Measurements from ENCODE around the gene MTHFSD. TPM values are rescaled to one million over a fixed set of nuclear protein-coding genes. Genes with fewer than 3 reads are reported as not detected.

MTHFSD gene
- polyA plus RNA-seq, 1 donor from 2014 or later: 25.0 TPM

GRCh38 chr16:86568677-86569623, 13.9 kb upstream of the MTHFSD start:
- H3K36me3 ChIP-seq (ENCODE audit: insufficient read depth, low read length): no peaks in the 10 kb centered on the region
- no peak overlapping the region for H3K4me3 ChIP-seq (ENCODE audit: low read length)
- H3K4me2 ChIP-seq (ENCODE audit: low read length): no peak overlapping the region
- no peaks in the 10 kb centered on the region for H4K20me1 ChIP-seq (ENCODE audit: insufficient read depth)
- no peak for TF ChIP-seq EP300 (conservative IDR thresholded peaks at IDR 0.05; ENCODE audit: poor library complexity, severe bottlenecking)
- peak; percentile 97 for TF ChIP-seq EZH2 (IDR thresholded peaks at IDR 0.05; ENCODE audit: borderline replicate concordance, insufficient read depth, low read length, poor library complexity, severe bottlenecking)
- TF ChIP-seq, protein P1, sequence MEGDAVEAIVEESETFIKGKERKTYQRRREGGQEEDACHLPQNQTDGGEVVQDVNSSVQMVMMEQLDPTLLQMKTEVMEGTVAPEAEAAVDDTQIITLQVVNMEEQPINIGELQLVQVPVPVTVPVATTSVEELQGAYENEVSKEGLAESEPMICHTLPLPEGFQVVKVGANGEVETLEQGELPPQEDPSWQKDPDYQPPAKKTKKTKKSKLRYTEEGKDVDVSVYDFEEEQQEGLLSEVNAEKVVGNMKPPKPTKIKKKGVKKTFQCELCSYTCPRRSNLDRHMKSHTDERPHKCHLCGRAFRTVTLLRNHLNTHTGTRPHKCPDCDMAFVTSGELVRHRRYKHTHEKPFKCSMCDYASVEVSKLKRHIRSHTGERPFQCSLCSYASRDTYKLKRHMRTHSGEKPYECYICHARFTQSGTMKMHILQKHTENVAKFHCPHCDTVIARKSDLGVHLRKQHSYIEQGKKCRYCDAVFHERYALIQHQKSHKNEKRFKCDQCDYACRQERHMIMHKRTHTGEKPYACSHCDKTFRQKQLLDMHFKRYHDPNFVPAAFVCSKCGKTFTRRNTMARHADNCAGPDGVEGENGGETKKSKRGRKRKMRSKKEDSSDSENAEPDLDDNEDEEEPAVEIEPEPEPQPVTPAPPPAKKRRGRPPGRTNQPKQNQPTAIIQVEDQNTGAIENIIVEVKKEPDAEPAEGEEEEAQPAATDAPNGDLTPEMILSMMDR (IDR thresholded peaks at IDR 0.05; ENCODE audit: poor library complexity, severe bottlenecking): no peak
- TF ChIP-seq MXI1 (conservative IDR thresholded peaks at IDR 0.05; ENCODE audit: poor library complexity, severe bottlenecking): no peak
- TF ChIP-seq SMC3 (conservative IDR thresholded peaks at IDR 0.05; ENCODE audit: poor library complexity): no peak
- no peaks in the 10 kb centered on the region for H3K9me3 ChIP-seq (ENCODE audit: low read length)
- no peaks in the 10 kb centered on the region for H3F3A ChIP-seq (ENCODE audit: insufficient read depth, low read length, poor library complexity, severe bottlenecking)
- peaks cover 97% of the 10 kb centered on the region for H3K27me3 ChIP-seq (ENCODE audit: insufficient read depth, low read depth, low read length)
- H2AFZ ChIP-seq (ENCODE audit: low read depth, low read length): no peak overlapping the region
- H3K9ac ChIP-seq (ENCODE audit: low read length): no peak overlapping the region
- H3K27ac ChIP-seq (ENCODE audit: low read length): no peak overlapping the region
- no peaks in the 10 kb centered on the region for H3K79me2 ChIP-seq (replicated peaks; ENCODE audit: insufficient read depth, low read length)
- H3K9me2 ChIP-seq (ENCODE audit: insufficient read depth, low read length): no peaks in the 10 kb centered on the region

GRCh38 chr16:86567701-86568581, 12.9 kb upstream of the MTHFSD start:
- Histone ChIP-seq H3K4me2 (ENCODE audit: low read length) (no peak overlapping the region), H3K4me3 (ENCODE audit: low read length) (no peak overlapping the region), H4K20me1 (ENCODE audit: insufficient read depth) (no peaks in the 10 kb centered on the region), H3K36me3 (ENCODE audit: insufficient read depth, low read length) (no peaks in the 10 kb centered on the region), H3K27me3 (ENCODE audit: insufficient read depth, low read depth, low read length) (peaks cover 88% of the 10 kb centered on the region), H3K79me2 (replicated peaks; ENCODE audit: insufficient read depth, low read length) (no peaks in the 10 kb centered on the region), H3K27ac (ENCODE audit: low read length) (no peak overlapping the region), H3K9me2 (ENCODE audit: insufficient read depth, low read length) (no peaks in the 10 kb centered on the region), H3K9ac (ENCODE audit: low read length) (no peak overlapping the region), H3F3A (ENCODE audit: insufficient read depth, low read length, poor library complexity, severe bottlenecking) (no peaks in the 10 kb centered on the region), H2AFZ (ENCODE audit: low read depth, low read length) (no peak overlapping the region), H3K9me3 (ENCODE audit: low read length) (no peaks in the 10 kb centered on the region)
- TF ChIP-seq, protein P1 (IDR thresholded peaks at IDR 0.05; ENCODE audit: poor library complexity, severe bottlenecking): no peak
- TF ChIP-seq TAF1 (IDR thresholded peaks at IDR 0.05; ENCODE audit: low read depth) (no peak), EZH2 (IDR thresholded peaks at IDR 0.05; ENCODE audit: borderline replicate concordance, insufficient read depth, low read length, poor library complexity, severe bottlenecking) (peak; percentile 99)
